ENCODE measurements around the gene SRP68.

The SRP68 gene

GRCh38 chr17:76009447-76009846 is 62.9 kb downstream of the SRP68 start:
- no peak for DNase-seq (ENCODE audit: low read depth)
- no peak overlapping the region for H3K4me3 ChIP-seq (ENCODE audit: control insufficient read depth, low read depth, low read length)
- TF ChIP-seq CTCF (conservative IDR thresholded peaks at IDR 0.05; ENCODE audit: control insufficient read depth, insufficient read depth, low read depth, low read length), result no peak

- H3K4me3 ChIP-seq (ENCODE audit: control insufficient read depth, low read depth, low read length), result no peak overlapping the region
- no peak for TF ChIP-seq CTCF (conservative IDR thresholded peaks at IDR 0.05; ENCODE audit: control insufficient read depth, insufficient read depth, low read depth, low read length)
- no peak for DNase-seq (ENCODE audit: low read depth)
These were observed 63.5 kb downstream of the SRP68 start for GRCh38 chr17:76008630-76009425.

GRCh38 chr17:76008208-76008607 is 64.1 kb downstream of the SRP68 start:
- no peak for DNase-seq (ENCODE audit: low read depth)
- no peak for TF ChIP-seq CTCF (conservative IDR thresholded peaks at IDR 0.05; ENCODE audit: control insufficient read depth, insufficient read depth, low read depth, low read length)

GRCh38 chr17:76007850-76008165 is 64.5 kb downstream of the SRP68 start:
- TF ChIP-seq CTCF (conservative IDR thresholded peaks at IDR 0.05; ENCODE audit: control insufficient read depth, insufficient read depth, low read depth, low read length), result no peak

More at GRCh38 chr17:76008208-76008607, 64.1 kb downstream of the SRP68 start:
- H3K4me3 ChIP-seq (ENCODE audit: control insufficient read depth, low read depth, low read length), result no peak overlapping the region

GRCh38 chr17:76007131-76007849 is 65.0 kb downstream of the SRP68 start:
- no peak overlapping the region for H3K4me3 ChIP-seq (ENCODE audit: control insufficient read depth, low read depth, low read length)
- TF ChIP-seq CTCF (conservative IDR thresholded peaks at IDR 0.05; ENCODE audit: control insufficient read depth, insufficient read depth, low read depth, low read length), result no peak
- no peak for DNase-seq (ENCODE audit: low read depth)

More at GRCh38 chr17:76007850-76008165, 64.5 kb downstream of the SRP68 start:
- DNase-seq (ENCODE audit: low read depth), result no peak
- H3K4me3 ChIP-seq (ENCODE audit: control insufficient read depth, low read depth, low read length), result no peak overlapping the region

- TF ChIP-seq CTCF (conservative IDR thresholded peaks at IDR 0.05; ENCODE audit: control insufficient read depth, insufficient read depth, low read depth, low read length), result peak; percentile 64
- DNase-seq (ENCODE audit: low read depth), result peak; percentile 82
- no peak overlapping the region for H3K4me3 ChIP-seq (ENCODE audit: control insufficient read depth, low read depth, low read length)
These were observed 66.8 kb downstream of the SRP68 start for GRCh38 chr17:76005263-76006149.

Measured in fibroblast of mammary gland (primary cell).